OCI-LY7 (cell line): ENCODE data around the gene RAB6C.
"Not testable (repeated sequence)": the region's sequence is repeated elsewhere in the genome, so short reads cannot be mapped to it uniquely, and the experiment has no call there.

Experiments
- CTCF ChIP-seq: fragments of 200-600 bp; sonication (generic); conservative IDR thresholded peaks from 2 replicates; pipeline ENCODE4 v1.5.1; 2014; ENCODE audit warnings: mild to moderate bottlenecking, antibody characterized with exemption, low read length, moderate library complexity, mixed read lengths
- EZH2phosphoT487 ChIP-seq: fragments of 200-600 bp; sonication (generic); IDR thresholded peaks from 2 replicates; pipeline ENCODE4 v1.6.1; 2018; ENCODE audit warnings: low read depth, borderline replicate concordance, mild to moderate bottlenecking, mixed run types, antibody characterized with exemption, low read length, moderate library complexity, mixed read lengths

- not testable (repeated sequence) for TF ChIP-seq CTCF, EZH2phosphoT487
Observed at GRCh38 chr2:129956171-129956570, 23.3 kb upstream of the RAB6C start.
